Panc1 (cell line): Measurements from ENCODE around the gene GNAI3. TPM values are rescaled to one million over a fixed set of nuclear protein-coding genes. Genes with fewer than 3 reads are reported as not detected.

Experiments
- ATAC-seq: fragments of 200-7000 bp; cut with Tn5 transposase; 2 replicates; pipeline ENCODE4 v1.9.1; 2020; ENCODE audit warnings: mild to moderate bottlenecking, moderate library complexity
- BruUV-seq: library from RNA; stranded (reverse); fragments of 400-500 nt; replicated peaks from 2 replicates; lab custom pipeline; 2021; lab: Mats Ljungman, UMichigan
- CTCF ChIA-PET: fragments of 300-600 bp; sonication (Branson Sonifier 250); formaldehyde crosslinking; loops from one replicate; lab custom pipeline; 2022; ENCODE audit warnings: antibody characterized with exemption; lab: Charles Lee
- POLR2A ChIA-PET: fragments of 300-600 bp; sonication (Branson Sonifier 250); formaldehyde crosslinking; loops from one replicate; lab custom pipeline; 2022; ENCODE audit warnings: antibody characterized with exemption; lab: Charles Lee
- DNase-seq: peaks from one replicate; pipeline ENCODE4 v3.0.0-alpha.2; 2010; ENCODE audit warnings: low read depth, low spot score
- H3K27ac ChIP-seq: 2 replicates; pipeline ENCODE4 v1.5.1; 2011; ENCODE audit warnings: mild to moderate bottlenecking, low read length, inconsistent platforms
- H3K27me3 ChIP-seq: fragments of 200-500 bp; sonication (Bioruptor generic); 2 replicates; pipeline ENCODE4 v1.6.0; 2014; ENCODE audit warnings: low read length, inconsistent platforms; ENCODE audit not compliant: control insufficient read depth, insufficient read depth
- H3K36me3 ChIP-seq: fragments of 200-500 bp; sonication (Bioruptor generic); 2 replicates; pipeline ENCODE4 v1.5.1; 2014; ENCODE audit warnings: inconsistent platforms, mild to moderate bottlenecking, low read length, moderate library complexity; ENCODE audit not compliant: control insufficient read depth, insufficient read depth
- H3K4me1 ChIP-seq: 2 replicates; pipeline ENCODE4 v1.5.1; 2011; ENCODE audit warnings: inconsistent platforms, mild to moderate bottlenecking, low read length, moderate library complexity; ENCODE audit not compliant: control insufficient read depth, insufficient read depth
- H3K4me3 ChIP-seq, 2 experiments: 2 replicates each; pipeline ENCODE4 v1.5.1; 2011 to 2012; ENCODE audit warnings: low read depth in 2 of 2, low read length in 2 of 2, mild to moderate bottlenecking in 2 of 2, inconsistent platforms in 1 of 2, moderate library complexity in 1 of 2
- H3K9me3 ChIP-seq: fragments of 200-500 bp; sonication (Bioruptor generic); 2 replicates; pipeline ENCODE4 v1.5.1; 2014; ENCODE audit warnings: low read depth, mild to moderate bottlenecking, inconsistent platforms, low read length, moderate library complexity; ENCODE audit not compliant: control insufficient read depth, insufficient read depth
- POLR2AphosphoS5 ChIP-seq: IDR thresholded peaks from 2 replicates; pipeline ENCODE4 v1.6.1; 2012; ENCODE audit warnings: mild to moderate bottlenecking, low read depth, low read length, moderate library complexity
- SIN3A ChIP-seq: IDR thresholded peaks from 2 replicates; pipeline ENCODE4 v1.6.1; 2012; ENCODE audit warnings: low read depth, mild to moderate bottlenecking, low read length, moderate library complexity, borderline replicate concordance; ENCODE audit not compliant: insufficient read depth
- TCF7L2 ChIP-seq: IDR thresholded peaks from 2 replicates; pipeline ENCODE4 v1.6.1; 2011; ENCODE audit warnings: mild to moderate bottlenecking, low read depth, low read length, inconsistent platforms
- in situ Hi-C: cut with HindIII; loops from 2 replicates; pipeline ENCODE4 v1.10.0; 2016; ENCODE audit warnings: low sequenced_read_pairs, low pct_unique_long_range_greater_than_20kb
- intact Hi-C: fragments of 100-400 bp; cut with micrococcal nuclease; formaldehyde crosslinking; loops from one replicate; pipeline ENCODE4 v1.10.0; 2022; ENCODE audit not compliant: unreplicated experiment
- total RNA-seq: library from RNA; stranded (reverse); gene quantifications from one replicate; pipeline ENCODE4 v1.2.1, GENCODE V29; 2021; ENCODE audit not compliant: unreplicated experiment
- TF ChIP-seq, protein P1 (sequence below): fragments of 450-650 bp; IDR thresholded peaks from 2 replicates; pipeline ENCODE4 v1.5.1; 2017; ENCODE audit warnings: mild to moderate bottlenecking
- TF ChIP-seq, protein P2 (sequence below), 2 experiments: IDR thresholded peaks; 2 replicates each; pipeline ENCODE4 v1.6.1; 2011 to 2012; ENCODE audit warnings: low read depth in 2 of 2, control low read depth in 1 of 2, low read length in 1 of 2, mild to moderate bottlenecking in 1 of 2, moderate library complexity in 1 of 2; ENCODE audit not compliant: insufficient read depth in 1 of 2

The GNAI3 gene
- total RNA-seq, 1 experiment from 2014 or later: 6.4 TPM

DNA sequence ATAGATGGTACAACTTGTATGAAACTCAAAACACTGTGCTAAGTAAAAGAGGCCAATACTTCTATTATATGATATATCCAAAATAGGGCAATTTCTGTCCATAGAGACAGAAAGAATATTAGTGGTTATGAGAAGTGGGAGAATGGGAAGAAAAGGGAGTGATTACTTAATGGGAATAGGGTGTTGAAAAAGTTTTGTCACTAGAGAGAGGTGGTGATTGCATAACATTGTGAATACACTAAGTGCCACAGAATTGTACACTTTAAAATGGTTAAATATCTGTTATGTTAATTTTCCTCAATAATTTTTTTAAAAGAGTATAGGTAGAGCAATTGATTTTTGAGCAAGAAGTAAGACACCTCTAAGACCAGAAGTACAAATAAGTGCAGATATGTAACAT is 41.3 kb downstream of the GNAI3 start:
- in situ Hi-C loops: no loop called here
- peaks cover 24% of the 10 kb centered on the region for H3K36me3 ChIP-seq
- POLR2A ChIA-PET: no interaction called here

DNA sequence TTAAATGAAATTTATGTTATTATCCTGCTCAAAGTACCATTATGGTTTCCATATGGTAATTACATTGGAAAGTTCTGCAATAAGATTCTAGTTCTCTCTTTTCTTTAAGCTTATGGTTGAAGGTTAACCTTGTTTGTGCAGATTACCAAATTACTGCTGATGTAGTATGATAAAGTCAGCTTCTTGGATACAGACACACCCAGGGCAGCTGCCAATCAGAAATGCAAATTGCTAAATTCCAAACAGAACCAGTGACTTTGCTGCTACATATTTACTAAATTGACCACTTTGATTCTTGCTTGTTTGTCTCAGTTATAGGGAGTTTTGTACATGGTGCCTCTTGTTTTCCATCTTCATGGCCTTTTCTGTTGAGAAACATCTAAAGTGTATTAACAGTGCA is 44.5 kb downstream of the GNAI3 start:
- H3K27me3 ChIP-seq: no peaks in the 10 kb centered on the region
- H3K4me1 ChIP-seq: no peaks in the 10 kb centered on the region
- no peak overlapping the region for H3K27ac ChIP-seq
- intact Hi-C loops (no loop called here), in situ Hi-C loops (no loop called here)
- H3K4me3 ChIP-seq: no peak overlapping the region
- TF ChIP-seq TCF7L2: no peak
- no peak for ATAC-seq
- H3K9me3 ChIP-seq: no peaks in the 10 kb centered on the region
- no peak for DNase-seq
- CTCF ChIA-PET: no interaction called here
- H3K36me3 ChIP-seq: peaks cover 12% of the 10 kb centered on the region; the same call in 1 of the 2 replicates
- POLR2A ChIA-PET: no interaction called here
- no TSS peak for BruUV-seq

More for the DNA sequence above, 41.3 kb downstream of the GNAI3 start:
- no TSS peak for BruUV-seq
- H3K9me3 ChIP-seq: no peaks in the 10 kb centered on the region
- TF ChIP-seq, protein P1, sequence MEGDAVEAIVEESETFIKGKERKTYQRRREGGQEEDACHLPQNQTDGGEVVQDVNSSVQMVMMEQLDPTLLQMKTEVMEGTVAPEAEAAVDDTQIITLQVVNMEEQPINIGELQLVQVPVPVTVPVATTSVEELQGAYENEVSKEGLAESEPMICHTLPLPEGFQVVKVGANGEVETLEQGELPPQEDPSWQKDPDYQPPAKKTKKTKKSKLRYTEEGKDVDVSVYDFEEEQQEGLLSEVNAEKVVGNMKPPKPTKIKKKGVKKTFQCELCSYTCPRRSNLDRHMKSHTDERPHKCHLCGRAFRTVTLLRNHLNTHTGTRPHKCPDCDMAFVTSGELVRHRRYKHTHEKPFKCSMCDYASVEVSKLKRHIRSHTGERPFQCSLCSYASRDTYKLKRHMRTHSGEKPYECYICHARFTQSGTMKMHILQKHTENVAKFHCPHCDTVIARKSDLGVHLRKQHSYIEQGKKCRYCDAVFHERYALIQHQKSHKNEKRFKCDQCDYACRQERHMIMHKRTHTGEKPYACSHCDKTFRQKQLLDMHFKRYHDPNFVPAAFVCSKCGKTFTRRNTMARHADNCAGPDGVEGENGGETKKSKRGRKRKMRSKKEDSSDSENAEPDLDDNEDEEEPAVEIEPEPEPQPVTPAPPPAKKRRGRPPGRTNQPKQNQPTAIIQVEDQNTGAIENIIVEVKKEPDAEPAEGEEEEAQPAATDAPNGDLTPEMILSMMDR: no peak
- TF ChIP-seq POLR2AphosphoS5: no peak
- TF ChIP-seq SIN3A: no peak
- TF ChIP-seq, protein P2, sequence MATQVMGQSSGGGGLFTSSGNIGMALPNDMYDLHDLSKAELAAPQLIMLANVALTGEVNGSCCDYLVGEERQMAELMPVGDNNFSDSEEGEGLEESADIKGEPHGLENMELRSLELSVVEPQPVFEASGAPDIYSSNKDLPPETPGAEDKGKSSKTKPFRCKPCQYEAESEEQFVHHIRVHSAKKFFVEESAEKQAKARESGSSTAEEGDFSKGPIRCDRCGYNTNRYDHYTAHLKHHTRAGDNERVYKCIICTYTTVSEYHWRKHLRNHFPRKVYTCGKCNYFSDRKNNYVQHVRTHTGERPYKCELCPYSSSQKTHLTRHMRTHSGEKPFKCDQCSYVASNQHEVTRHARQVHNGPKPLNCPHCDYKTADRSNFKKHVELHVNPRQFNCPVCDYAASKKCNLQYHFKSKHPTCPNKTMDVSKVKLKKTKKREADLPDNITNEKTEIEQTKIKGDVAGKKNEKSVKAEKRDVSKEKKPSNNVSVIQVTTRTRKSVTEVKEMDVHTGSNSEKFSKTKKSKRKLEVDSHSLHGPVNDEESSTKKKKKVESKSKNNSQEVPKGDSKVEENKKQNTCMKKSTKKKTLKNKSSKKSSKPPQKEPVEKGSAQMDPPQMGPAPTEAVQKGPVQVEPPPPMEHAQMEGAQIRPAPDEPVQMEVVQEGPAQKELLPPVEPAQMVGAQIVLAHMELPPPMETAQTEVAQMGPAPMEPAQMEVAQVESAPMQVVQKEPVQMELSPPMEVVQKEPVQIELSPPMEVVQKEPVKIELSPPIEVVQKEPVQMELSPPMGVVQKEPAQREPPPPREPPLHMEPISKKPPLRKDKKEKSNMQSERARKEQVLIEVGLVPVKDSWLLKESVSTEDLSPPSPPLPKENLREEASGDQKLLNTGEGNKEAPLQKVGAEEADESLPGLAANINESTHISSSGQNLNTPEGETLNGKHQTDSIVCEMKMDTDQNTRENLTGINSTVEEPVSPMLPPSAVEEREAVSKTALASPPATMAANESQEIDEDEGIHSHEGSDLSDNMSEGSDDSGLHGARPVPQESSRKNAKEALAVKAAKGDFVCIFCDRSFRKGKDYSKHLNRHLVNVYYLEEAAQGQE (IDR thresholded peaks at IDR 0.05; ENCODE audit: insufficient read depth in 1 of 2, low read depth in 2 of 2, low read length in 1 of 2): no peak
- TF ChIP-seq TCF7L2: no peak
- no peaks in the 10 kb centered on the region for H3K27me3 ChIP-seq
- H3K4me1 ChIP-seq: no peaks in the 10 kb centered on the region
- H3K4me3 ChIP-seq: no peak overlapping the region
- CTCF ChIA-PET: no interaction called here
- ATAC-seq (no peak), DNase-seq (no peak)
- H3K27ac ChIP-seq: no peak overlapping the region
- intact Hi-C loops: no loop called here

DNA sequence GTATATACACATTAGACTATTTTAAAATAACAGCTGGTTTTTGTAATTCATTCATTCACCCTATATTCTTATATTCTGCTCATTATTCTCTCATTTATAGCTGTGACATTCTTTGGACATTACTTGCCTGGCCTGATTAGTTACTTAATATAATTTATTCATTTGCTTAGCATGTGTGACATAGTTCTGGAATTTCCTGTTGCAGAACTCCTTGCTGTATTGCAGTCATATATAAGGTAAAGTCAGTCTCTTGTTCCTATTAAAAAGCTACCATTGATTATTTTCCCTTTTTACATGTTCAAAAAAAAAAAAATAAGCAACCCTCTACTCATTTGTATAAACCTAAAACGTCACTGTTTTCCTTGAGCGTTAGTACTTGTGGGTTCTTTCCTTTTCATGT is 47.1 kb downstream of the GNAI3 start:
- no peaks in the 10 kb centered on the region for H3K9me3 ChIP-seq
- intact Hi-C loops (no loop called here), in situ Hi-C loops (no loop called here)
- H3K27me3 ChIP-seq: no peaks in the 10 kb centered on the region
- TF ChIP-seq SIN3A (no peak), TCF7L2 (no peak), POLR2AphosphoS5 (no peak)
- TF ChIP-seq, protein P1: no peak
- TF ChIP-seq, protein P2 (IDR thresholded peaks at IDR 0.05; ENCODE audit: insufficient read depth in 1 of 2, low read depth in 2 of 2, low read length in 1 of 2): no peak
- H3K36me3 ChIP-seq: peaks cover 12% of the 10 kb centered on the region; the same call in 1 of the 2 replicates
- POLR2A ChIA-PET: no interaction called here
- DNase-seq (no peak), ATAC-seq (no peak)
- no peak overlapping the region for H3K27ac ChIP-seq
- H3K4me3 ChIP-seq: no peak overlapping the region
- no peaks in the 10 kb centered on the region for H3K4me1 ChIP-seq
- CTCF ChIA-PET: interaction anchor here (0.6 kb wide), 1 partner anchor 44 kb away, joined by 4 read pairs; no protein-coding TSS in a partner anchor
- BruUV-seq: no TSS peak
